Stimulated activated CD4-positive, alpha-beta T cell treated with anti-CD3 and anti-CD28 coated beads, Interleukin-12 subunit alpha, Interleukin-12 subunit beta, amount 100 ng/mL, for 4 hours (primary cell): Measurements from ENCODE around the gene RAPGEF1.
A peak's percentile ranks its signal among the peaks of the same experiment; 100 is the strongest.

ENCODE experiments used
- DNase-seq: peaks from one replicate; pipeline ENCODE4 v3.0.0-alpha.2; 2020

Gene RAPGEF1

GRCh38 chr9:131582466-131583336 is 157.2 kb downstream of the RAPGEF1 start:
- DNase-seq: no peak

- DNase-seq: no peak
These were observed 157.8 kb downstream of the RAPGEF1 start for GRCh38 chr9:131582056-131582455.

- DNase-seq: no peak
These were observed 159.5 kb downstream of the RAPGEF1 start for GRCh38 chr9:131580358-131580757.

GRCh38 chr9:131579789-131580211 is 160.1 kb downstream of the RAPGEF1 start:
- DNase-seq: no peak

GRCh38 chr9:131578731-131579504 is 161.0 kb downstream of the RAPGEF1 start:
- peak; percentile 30 for DNase-seq

- DNase-seq: no peak
These were observed 161.9 kb downstream of the RAPGEF1 start for GRCh38 chr9:131578021-131578420.

- no peak for DNase-seq
These were observed 162.6 kb downstream of the RAPGEF1 start for GRCh38 chr9:131577005-131578000.

GRCh38 chr9:131575946-131576853 is 163.7 kb downstream of the RAPGEF1 start:
- DNase-seq: no peak

- no peak for DNase-seq
These were observed 164.9 kb downstream of the RAPGEF1 start for GRCh38 chr9:131574730-131575640.

GRCh38 chr9:131567910-131568309 is 172.0 kb downstream of the RAPGEF1 start:
- DNase-seq: no peak

GRCh38 chr9:131566158-131566557 is 173.7 kb downstream of the RAPGEF1 start:
- DNase-seq: no peak

- DNase-seq: no peak
These were observed 174.5 kb downstream of the RAPGEF1 start for GRCh38 chr9:131565369-131565768.

- DNase-seq: no peak
These were observed 177.6 kb downstream of the RAPGEF1 start for GRCh38 chr9:131562032-131562959.

- no peak for DNase-seq
These were observed 180.4 kb downstream of the RAPGEF1 start for GRCh38 chr9:131559421-131560000.

- DNase-seq: no peak
These were observed 181.9 kb downstream of the RAPGEF1 start for GRCh38 chr9:131557855-131558548.

- DNase-seq: no peak
These were observed 183.8 kb downstream of the RAPGEF1 start for GRCh38 chr9:131555841-131556673.

GRCh38 chr9:131554843-131555351 is 185.0 kb downstream of the RAPGEF1 start:
- no peak for DNase-seq
